T-cell (primary cell): Measurements from ENCODE around the gene PRKD1. TPM values are rescaled to one million over a fixed set of nuclear protein-coding genes. Genes with fewer than 3 reads are reported as not detected.

Source experiments
- ATAC-seq, 4 experiments: fragments of 200-7000 bp in 3 of 4; fragments of 150-1000 bp in 1 of 4; cut with Tn5 transposase; replicated peaks in 1 of 4; 1 replicate in 3 of 4; 2 replicates in 1 of 4; pipeline ENCODE4 v1.10.0; 2021; ENCODE audit warnings: moderate library complexity in 3 of 4, mild to moderate bottlenecking in 2 of 4, moderate number of reproducible peaks in 1 of 4
- CTCF ChIA-PET, 2 donors: fragments of 300-600 bp; sonication (Branson Sonifier 250); formaldehyde crosslinking; loops; one replicate each; lab custom pipeline; 2022; ENCODE audit warnings: antibody characterized with exemption in 2 of 2; lab: Charles Lee
- POLR2A ChIA-PET, 2 donors: fragments of 300-600 bp; sonication (Branson Sonifier 250); formaldehyde crosslinking; loops; one replicate each; lab custom pipeline; 2022; ENCODE audit warnings: antibody characterized with exemption in 2 of 2; lab: Charles Lee
- DNase-seq, 35 experiments: peaks; one replicate each; pipeline versions ENCODE4 v3.0.0 to v3.0.0-alpha.2; 2013 to 2023
- H3K27ac ChIP-seq: one replicate; pipeline ENCODE4 v1.5.1; 2013; ENCODE audit warnings: low read length
- H3K27me3 ChIP-seq, 2 experiments: replicated peaks in 1 of 2; 1 replicate in 1 of 2; 2 replicates in 1 of 2; pipeline versions ENCODE4 v1.6.1 to v1.7.0; 2013; ENCODE audit warnings: low read length in 1 of 2, mixed read lengths in 1 of 2; ENCODE audit not compliant: control insufficient read depth in 2 of 2, insufficient read depth in 2 of 2; ENCODE audit errors: extremely low read depth in 1 of 2
- H3K36me3 ChIP-seq, 2 donors: 1 replicate in 1 of 2; 2 replicates in 1 of 2; pipeline versions ENCODE4 v1.6.1 to v1.7.0; 2013; ENCODE audit warnings: low read length in 1 of 2; ENCODE audit not compliant: control insufficient read depth in 2 of 2, insufficient read depth in 1 of 2; ENCODE audit errors: extremely low read depth in 1 of 2
- H3K4me1 ChIP-seq, 2 experiments: 1 replicate in 1 of 2; 2 replicates in 1 of 2; pipeline versions ENCODE4 v1.6.1 to v1.7.0; 2013; ENCODE audit warnings: low read length in 2 of 2, mixed read lengths in 1 of 2; ENCODE audit not compliant: insufficient read depth in 2 of 2, control insufficient read depth in 1 of 2; ENCODE audit errors: extremely low read depth in 1 of 2
- H3K4me3 ChIP-seq, 2 donors: 1 replicate in 1 of 2; 2 replicates in 1 of 2; pipeline versions ENCODE4 v1.5.1 to v1.7.0; 2013; ENCODE audit warnings: mild to moderate bottlenecking in 2 of 2, low read length in 1 of 2, moderate library complexity in 1 of 2; ENCODE audit not compliant: control insufficient read depth in 1 of 2; ENCODE audit errors: extremely low read depth in 1 of 2
- H3K9me3 ChIP-seq: 2 replicates; pipeline ENCODE4 v1.7.0; 2013
- H3K27ac Mint-ChIP-seq, 2 donors: one replicate each; pipeline ENCODE4 v1.8.0; 2020 to 2021; ENCODE audit warnings: mild to moderate bottlenecking in 2 of 2, mixed read lengths in 2 of 2
- H3K27me3 Mint-ChIP-seq, 2 donors: one replicate each; pipeline ENCODE4 v1.8.0; 2021 to 2022; ENCODE audit warnings: mixed read lengths in 2 of 2
- H3K36me3 Mint-ChIP-seq: one replicate; pipeline ENCODE4 v1.8.0; 2021; ENCODE audit warnings: mixed read lengths
- H3K4me1 Mint-ChIP-seq, 3 donors: one replicate each; pipeline ENCODE4 v1.8.0; 2020 to 2022; ENCODE audit warnings: mixed read lengths in 3 of 3, mild to moderate bottlenecking in 1 of 3
- H3K4me3 Mint-ChIP-seq, 3 donors: one replicate each; pipeline ENCODE4 v1.8.0; 2020 to 2022; ENCODE audit warnings: mild to moderate bottlenecking in 3 of 3, mixed read lengths in 3 of 3, moderate library complexity in 3 of 3
- H3K9me3 Mint-ChIP-seq, 3 donors: one replicate each; pipeline ENCODE4 v1.8.0; 2020 to 2022; ENCODE audit warnings: mixed read lengths in 3 of 3
- WGBS: methylation state at CpG from one replicate; pipeline ENCODE4 v1.1.5; 2013; ENCODE audit warnings: missing lambda C conversion rate; ENCODE audit not compliant: insufficient coverage; 5-methylcytosine and 5-hydroxymethylcytosine counted together
- total RNA-seq, 35 experiments: library from RNA in 6 of 35; stranded (reverse) in 6 of 35; fragments of 120-200 nt in 1 of 35; gene quantifications; one replicate each; pipeline versions ENCODE4 v1.2.1 to v1.2.4 and lab custom pipeline; 2013 to 2026

PRKD1 gene
- total RNA-seq, 5 donors from 2014 or later (not counting 1 experiment from before 2014, with no cell fraction given), result 0.28 to 0.43 TPM; not detected in 3

GRCh38 chr14:29802211-29802610 is 125.4 kb downstream of the PRKD1 start:
- DNase-seq (no peak), ATAC-seq (no peak)
- POLR2A ChIA-PET, result no interaction called here
- Mint-ChIP-seq H3K27ac (no peak overlapping the region), H3K36me3 (no peaks in the 10 kb centered on the region), H3K27me3 (no peaks in the 10 kb centered on the region), H3K4me1 (no peaks in the 10 kb centered on the region), H3K9me3 (peaks cover 3 to 9% (median 9%) of the 10 kb centered on the region in 3 donors), H3K4me3 (no peak overlapping the region)
- no peaks in the 10 kb centered on the region for H3K9me3 ChIP-seq
- no peak overlapping the region for H3K27ac ChIP-seq
- no peaks in the 10 kb centered on the region for H3K27me3 ChIP-seq
- no peaks in the 10 kb centered on the region for H3K36me3 ChIP-seq
- CTCF ChIA-PET, result no interaction called here
- H3K4me1 ChIP-seq, result no peaks in the 10 kb centered on the region
- no peak overlapping the region for H3K4me3 ChIP-seq

DNA sequence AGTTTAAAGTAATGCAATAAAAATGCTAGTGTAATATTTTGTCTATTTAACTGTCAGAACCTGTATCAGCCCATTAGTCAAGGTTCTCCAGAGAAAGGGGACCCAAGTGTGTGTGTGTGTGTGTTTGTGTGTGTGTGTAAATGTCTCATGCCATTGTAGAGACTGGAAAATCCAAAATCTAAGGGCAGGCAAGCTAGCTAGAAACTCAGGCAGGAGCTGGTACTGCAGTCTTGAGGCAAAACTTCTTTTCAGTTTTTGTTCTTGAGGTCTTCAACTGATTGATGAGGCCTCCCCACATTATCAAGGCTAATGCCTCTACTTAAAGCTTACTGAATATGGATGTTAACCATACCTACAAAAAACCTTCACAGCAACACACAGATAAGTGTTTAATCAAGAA is 126.7 kb downstream of the PRKD1 start:
- Mint-ChIP-seq H3K9me3 (peaks cover 3 to 13% (median 13%) of the 10 kb centered on the region in 3 donors), H3K27me3 (no peaks in the 10 kb centered on the region), H3K4me3 (no peak overlapping the region), H3K36me3 (no peaks in the 10 kb centered on the region), H3K4me1 (no peaks in the 10 kb centered on the region), H3K27ac (no peak overlapping the region)
- Histone ChIP-seq H3K4me3 (no peak overlapping the region), H3K27me3 (no peaks in the 10 kb centered on the region), H3K9me3 (no peaks in the 10 kb centered on the region), H3K4me1 (no peaks in the 10 kb centered on the region), H3K36me3 (no peaks in the 10 kb centered on the region), H3K27ac (no peak overlapping the region)
- ChIA-PET POLR2A (no interaction called here), CTCF (no interaction called here)
- DNase-seq, result no peak
- ATAC-seq, result no peak

GRCh38 chr14:29799464-29800095 is 128.1 kb downstream of the PRKD1 start:
- Histone ChIP-seq H3K9me3 (no peaks in the 10 kb centered on the region), H3K27me3 (no peaks in the 10 kb centered on the region), H3K4me3 (no peak overlapping the region), H3K27ac (no peak overlapping the region), H3K4me1 (no peaks in the 10 kb centered on the region), H3K36me3 (no peaks in the 10 kb centered on the region)
- no peak for ATAC-seq
- DNase-seq, result no peak
- WGBS, result 77% methylated on average over 5 of the region's 6 CpGs
- Mint-ChIP-seq H3K36me3 (no peaks in the 10 kb centered on the region), H3K27ac (no peak overlapping the region), H3K9me3 (peaks cover 3 to 9% (median 8%) of the 10 kb centered on the region in 3 donors), H3K4me1 (no peaks in the 10 kb centered on the region), H3K4me3 (no peak overlapping the region), H3K27me3 (no peaks in the 10 kb centered on the region)
- ChIA-PET CTCF (no interaction called here), POLR2A (no interaction called here)

DNA sequence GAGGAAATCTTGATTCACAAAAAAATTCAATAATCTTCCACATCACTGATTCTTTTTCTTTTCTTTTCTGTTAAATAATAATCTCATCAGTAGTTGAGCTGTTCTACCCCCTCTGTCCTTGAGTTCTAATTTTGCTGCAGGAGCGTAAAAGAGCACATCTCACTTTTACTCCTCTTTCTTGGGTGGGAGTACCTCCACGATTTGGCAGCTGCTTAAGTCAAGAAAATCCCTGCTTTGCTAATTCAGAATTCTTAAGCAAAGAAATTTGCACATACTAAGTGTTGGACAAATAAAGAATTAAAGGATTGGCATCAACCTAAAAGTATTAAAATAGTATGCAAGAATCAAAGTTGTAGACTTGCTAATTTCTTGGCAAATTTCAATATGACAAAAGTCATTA is 128.8 kb downstream of the PRKD1 start:
- Histone ChIP-seq H3K9me3 (no peaks in the 10 kb centered on the region), H3K4me3 (no peak overlapping the region), H3K4me1 (no peaks in the 10 kb centered on the region), H3K36me3 (no peaks in the 10 kb centered on the region), H3K27ac (no peak overlapping the region), H3K27me3 (no peaks in the 10 kb centered on the region)
- Mint-ChIP-seq H3K9me3 (peaks cover 3 to 9% (median 8%) of the 10 kb centered on the region in 3 donors), H3K36me3 (no peaks in the 10 kb centered on the region), H3K4me3 (no peak overlapping the region), H3K4me1 (no peaks in the 10 kb centered on the region), H3K27me3 (no peaks in the 10 kb centered on the region), H3K27ac (no peak overlapping the region)
- no peak for ATAC-seq
- CTCF ChIA-PET, result no interaction called here
- no peak for DNase-seq
- WGBS, result no CpG with 5 or more reads among the region's 2 CpGs
- POLR2A ChIA-PET, result no interaction called here

DNA sequence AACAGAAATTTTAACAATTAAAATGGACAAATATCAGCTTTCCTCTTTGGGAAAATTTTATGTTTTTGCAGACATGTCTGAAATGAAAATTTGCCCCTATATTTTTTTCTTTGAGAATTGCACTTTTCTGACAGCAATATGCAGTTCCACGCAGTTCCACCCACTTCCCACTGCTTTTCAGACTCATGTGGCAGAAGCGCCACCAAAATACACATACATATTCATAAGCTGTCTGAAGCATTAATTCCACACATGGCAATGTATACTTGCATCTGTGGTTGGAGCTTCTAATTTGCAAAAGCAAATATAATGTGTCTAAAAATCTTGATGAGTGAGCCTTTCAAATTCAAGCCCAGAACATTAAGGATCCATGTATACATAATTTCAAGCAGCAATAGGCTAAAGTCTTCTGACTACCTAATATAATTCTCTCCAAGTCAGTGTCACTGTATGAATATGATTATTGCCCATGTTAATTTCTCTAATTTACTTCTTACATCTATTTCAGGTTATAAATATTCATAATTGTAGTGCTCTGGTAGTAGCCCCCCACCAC is 129.5 kb downstream of the PRKD1 start:
- ATAC-seq, result no peak
- Mint-ChIP-seq H3K27me3 (no peaks in the 10 kb centered on the region), H3K4me1 (no peaks in the 10 kb centered on the region), H3K9me3 (peaks cover 6 to 9% (median 8%) of the 10 kb centered on the region in 3 donors), H3K27ac (no peak overlapping the region), H3K4me3 (no peak overlapping the region), H3K36me3 (no peaks in the 10 kb centered on the region)
- POLR2A ChIA-PET, result no interaction called here
- no peaks in the 10 kb centered on the region for H3K9me3 ChIP-seq
- H3K4me3 ChIP-seq, result no peak overlapping the region
- no peaks in the 10 kb centered on the region for H3K4me1 ChIP-seq
- no peak overlapping the region for H3K27ac ChIP-seq
- WGBS, result no CpG with 5 or more reads among the region's 2 CpGs
- CTCF ChIA-PET, result no interaction called here
- H3K36me3 ChIP-seq, result no peaks in the 10 kb centered on the region
- no peaks in the 10 kb centered on the region for H3K27me3 ChIP-seq
- DNase-seq, result no peak

DNA sequence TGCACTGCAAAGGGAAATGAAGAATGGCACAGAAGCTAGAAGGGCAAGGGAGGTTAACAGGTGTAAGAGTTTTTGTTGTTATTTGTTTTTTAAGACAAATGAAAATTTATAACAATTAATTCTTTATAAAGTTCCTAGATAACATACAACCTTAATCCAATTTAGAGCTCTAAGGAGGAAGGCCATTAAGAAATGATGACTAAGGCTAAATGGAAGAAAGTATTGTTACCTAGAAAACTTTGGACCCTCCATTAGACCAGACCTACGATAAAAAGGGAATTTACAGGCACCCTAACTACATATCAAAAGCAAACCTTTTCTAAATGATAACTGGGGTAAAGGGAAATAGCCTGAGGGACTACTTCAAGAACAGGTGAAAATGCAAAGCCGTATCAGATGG is 130.8 kb downstream of the PRKD1 start:
- ATAC-seq (no peak), DNase-seq (no peak)
- ChIA-PET CTCF (no interaction called here), POLR2A (no interaction called here)
- no peaks in the 10 kb centered on the region for H3K36me3 ChIP-seq
- Mint-ChIP-seq H3K9me3 (peaks cover 3 to 8% (median 6%) of the 10 kb centered on the region in 3 donors), H3K27me3 (no peaks in the 10 kb centered on the region), H3K27ac (no peak overlapping the region), H3K4me1 (no peaks in the 10 kb centered on the region), H3K36me3 (no peaks in the 10 kb centered on the region), H3K4me3 (no peak overlapping the region)
- no peaks in the 10 kb centered on the region for H3K9me3 ChIP-seq
- no peaks in the 10 kb centered on the region for H3K27me3 ChIP-seq
- no peak overlapping the region for H3K4me3 ChIP-seq
- H3K4me1 ChIP-seq, result no peaks in the 10 kb centered on the region
- H3K27ac ChIP-seq, result no peak overlapping the region
- no CpG with 5 or more reads among the region's 2 CpGs for WGBS

DNA sequence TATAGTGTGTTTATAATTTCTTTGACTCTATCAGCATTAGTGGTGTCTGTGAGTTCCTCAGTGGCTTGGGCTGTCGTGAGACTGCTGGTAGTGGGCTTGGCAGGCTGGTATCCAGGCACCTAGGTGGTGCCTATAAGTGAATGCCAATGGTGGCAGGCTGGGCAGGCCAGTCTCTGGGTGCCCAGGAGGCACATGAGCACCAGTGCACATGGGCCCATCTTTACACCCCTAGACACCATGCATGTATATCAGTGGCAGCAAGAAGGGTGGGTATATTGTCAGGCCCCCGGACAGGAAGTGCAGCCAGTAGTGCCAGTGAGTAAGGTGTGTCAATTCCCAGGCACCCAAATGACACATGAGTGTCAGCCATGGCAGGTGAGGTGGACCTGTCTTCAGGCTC is 138.2 kb downstream of the PRKD1 start:
- H3K4me1 Mint-ChIP-seq, result no peaks in the 10 kb centered on the region

More for the DNA sequence above, 138.2 kb downstream of the PRKD1 start:
- no peak overlapping the region for H3K27ac Mint-ChIP-seq
- Histone ChIP-seq H3K27me3 (no peaks in the 10 kb centered on the region), H3K27ac (no peak overlapping the region), H3K9me3 (no peaks in the 10 kb centered on the region), H3K4me3 (no peak overlapping the region), H3K36me3 (no peaks in the 10 kb centered on the region), H3K4me1 (no peaks in the 10 kb centered on the region)
- peaks cover 7 to 15% (median 10%) of the 10 kb centered on the region in 3 donors for H3K9me3 Mint-ChIP-seq
- no CpG with 5 or more reads among the region's 2 CpGs for WGBS
- ATAC-seq (no peak), DNase-seq (no peak)
- H3K36me3 Mint-ChIP-seq, result no peaks in the 10 kb centered on the region
- H3K4me3 Mint-ChIP-seq, result no peak overlapping the region
- CTCF ChIA-PET, result no interaction called here
- POLR2A ChIA-PET, result no interaction called here
- H3K27me3 Mint-ChIP-seq, result no peaks in the 10 kb centered on the region
